ENCODE measurements around the gene TNIK. TPM values are rescaled to one million over a fixed set of nuclear protein-coding genes. Genes with fewer than 3 reads are reported as not detected.

Gene TNIK
- polyA plus RNA-seq, 1 donor from 2014 or later: 19.3 TPM

DNA sequence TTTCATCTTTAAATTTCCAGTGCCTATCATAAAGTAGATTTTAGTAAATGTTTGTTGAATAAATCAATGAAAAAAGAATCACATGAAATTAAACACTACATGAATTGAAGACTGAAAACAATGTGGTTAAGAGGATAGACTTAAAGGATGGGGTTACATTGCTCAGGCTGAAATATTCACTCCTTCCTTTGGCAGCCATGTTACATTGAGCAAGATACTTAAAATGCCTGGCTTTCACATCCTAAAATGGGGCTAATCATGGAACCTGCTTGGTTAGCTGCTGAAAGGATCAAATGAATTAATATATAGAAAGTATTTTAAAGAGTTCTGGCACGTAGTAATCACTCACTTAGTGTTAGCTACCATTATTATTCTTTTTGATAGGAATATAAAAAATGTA, 236.8 kb downstream of the TNIK start:
- H3K79me2 ChIP-seq (replicated peaks; ENCODE audit: insufficient read depth, low read length): no peaks in the 10 kb centered on the region
- no peaks in the 10 kb centered on the region for H3F3A ChIP-seq (ENCODE audit: insufficient read depth, low read length, poor library complexity, severe bottlenecking)
- no peak for TF ChIP-seq POLR2AphosphoS5 (IDR thresholded peaks at IDR 0.05)
- TF ChIP-seq SMC3 (conservative IDR thresholded peaks at IDR 0.05; ENCODE audit: poor library complexity): no peak
- H3K9me3 ChIP-seq (ENCODE audit: low read length): no peaks in the 10 kb centered on the region
- no peaks in the 10 kb centered on the region for H3K36me3 ChIP-seq (ENCODE audit: insufficient read depth, low read length)
- H3K9ac ChIP-seq (ENCODE audit: low read length): no peak overlapping the region
- no peaks in the 10 kb centered on the region for H3K27me3 ChIP-seq (ENCODE audit: insufficient read depth, low read depth, low read length)
- no peak overlapping the region for H3K4me2 ChIP-seq (ENCODE audit: low read length)
- no peaks in the 10 kb centered on the region for H3K9me2 ChIP-seq (ENCODE audit: insufficient read depth, low read length)
- H4K20me1 ChIP-seq (ENCODE audit: insufficient read depth): no peaks in the 10 kb centered on the region
- H2AFZ ChIP-seq (ENCODE audit: low read depth, low read length): no peak overlapping the region
- no peak overlapping the region for H3K4me3 ChIP-seq (ENCODE audit: low read length)
- H3K27ac ChIP-seq (ENCODE audit: low read length): no peak overlapping the region

DNA sequence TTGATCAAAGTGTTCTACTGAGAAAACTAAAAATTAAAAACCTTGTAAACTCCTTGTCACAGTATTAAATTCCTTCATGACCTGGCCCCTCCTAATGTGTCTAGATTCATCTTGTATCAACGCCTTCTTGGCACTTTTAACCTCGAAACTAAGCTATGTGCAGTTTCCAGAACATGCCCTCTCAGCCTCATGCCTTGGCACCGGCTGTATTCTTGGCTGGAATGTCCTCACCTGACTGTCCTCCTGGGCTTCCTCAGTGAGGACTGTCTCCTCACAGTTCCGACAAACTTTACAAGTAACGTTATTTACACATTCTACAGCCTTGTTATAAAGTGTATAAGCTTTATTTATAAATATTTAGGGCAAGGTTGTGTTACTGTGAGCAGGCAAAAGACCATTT, 237.2 kb downstream of the TNIK start:
- no peak for TF ChIP-seq EP300 (conservative IDR thresholded peaks at IDR 0.05; ENCODE audit: poor library complexity, severe bottlenecking)
- no peak for TF ChIP-seq POLR2AphosphoS5 (IDR thresholded peaks at IDR 0.05)
- TF ChIP-seq, protein P1, sequence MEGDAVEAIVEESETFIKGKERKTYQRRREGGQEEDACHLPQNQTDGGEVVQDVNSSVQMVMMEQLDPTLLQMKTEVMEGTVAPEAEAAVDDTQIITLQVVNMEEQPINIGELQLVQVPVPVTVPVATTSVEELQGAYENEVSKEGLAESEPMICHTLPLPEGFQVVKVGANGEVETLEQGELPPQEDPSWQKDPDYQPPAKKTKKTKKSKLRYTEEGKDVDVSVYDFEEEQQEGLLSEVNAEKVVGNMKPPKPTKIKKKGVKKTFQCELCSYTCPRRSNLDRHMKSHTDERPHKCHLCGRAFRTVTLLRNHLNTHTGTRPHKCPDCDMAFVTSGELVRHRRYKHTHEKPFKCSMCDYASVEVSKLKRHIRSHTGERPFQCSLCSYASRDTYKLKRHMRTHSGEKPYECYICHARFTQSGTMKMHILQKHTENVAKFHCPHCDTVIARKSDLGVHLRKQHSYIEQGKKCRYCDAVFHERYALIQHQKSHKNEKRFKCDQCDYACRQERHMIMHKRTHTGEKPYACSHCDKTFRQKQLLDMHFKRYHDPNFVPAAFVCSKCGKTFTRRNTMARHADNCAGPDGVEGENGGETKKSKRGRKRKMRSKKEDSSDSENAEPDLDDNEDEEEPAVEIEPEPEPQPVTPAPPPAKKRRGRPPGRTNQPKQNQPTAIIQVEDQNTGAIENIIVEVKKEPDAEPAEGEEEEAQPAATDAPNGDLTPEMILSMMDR (IDR thresholded peaks at IDR 0.05; ENCODE audit: poor library complexity, severe bottlenecking): no peak
- H4K20me1 ChIP-seq (ENCODE audit: insufficient read depth): no peaks in the 10 kb centered on the region
- H3F3A ChIP-seq (ENCODE audit: insufficient read depth, low read length, poor library complexity, severe bottlenecking): no peaks in the 10 kb centered on the region
- no peaks in the 10 kb centered on the region for H3K9me3 ChIP-seq (ENCODE audit: low read length)
- no peak overlapping the region for H3K4me2 ChIP-seq (ENCODE audit: low read length)
- H3K9ac ChIP-seq (ENCODE audit: low read length): no peak overlapping the region
- no peaks in the 10 kb centered on the region for H3K36me3 ChIP-seq (ENCODE audit: insufficient read depth, low read length)
- no peaks in the 10 kb centered on the region for H3K27me3 ChIP-seq (ENCODE audit: insufficient read depth, low read depth, low read length)
- H2AFZ ChIP-seq (ENCODE audit: low read depth, low read length): no peak overlapping the region
- H3K79me2 ChIP-seq (replicated peaks; ENCODE audit: insufficient read depth, low read length): no peaks in the 10 kb centered on the region
- H3K4me3 ChIP-seq (ENCODE audit: low read length): no peak overlapping the region
- H3K9me2 ChIP-seq (ENCODE audit: insufficient read depth, low read length): no peaks in the 10 kb centered on the region
- no peak overlapping the region for H3K27ac ChIP-seq (ENCODE audit: low read length)

DNA sequence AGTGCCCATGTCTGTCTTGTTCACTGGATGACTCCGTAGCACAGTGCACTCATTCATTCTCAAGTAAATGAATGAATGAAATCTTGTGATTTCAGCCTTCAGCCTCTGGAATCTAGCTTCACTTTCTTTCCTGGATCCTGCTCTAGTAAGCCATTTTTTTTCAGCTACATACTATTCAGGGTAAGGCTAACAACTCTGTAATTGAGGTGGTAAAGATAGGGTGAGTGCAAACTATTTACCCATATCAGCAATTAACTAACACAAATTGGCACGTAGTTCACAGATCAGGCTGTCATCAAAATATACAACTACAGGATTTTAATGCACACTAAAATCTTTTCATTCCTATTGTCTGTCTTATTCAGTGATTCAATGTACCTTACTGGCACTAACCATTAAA, 238.6 kb downstream of the TNIK start:
- H3K36me3 ChIP-seq (ENCODE audit: insufficient read depth, low read length): no peaks in the 10 kb centered on the region
- H3F3A ChIP-seq (ENCODE audit: insufficient read depth, low read length, poor library complexity, severe bottlenecking): no peaks in the 10 kb centered on the region
- H4K20me1 ChIP-seq (ENCODE audit: insufficient read depth): no peaks in the 10 kb centered on the region
- no peak overlapping the region for H3K9ac ChIP-seq (ENCODE audit: low read length)
- H2AFZ ChIP-seq (ENCODE audit: low read depth, low read length): no peak overlapping the region
- H3K27me3 ChIP-seq (ENCODE audit: insufficient read depth, low read depth, low read length): no peaks in the 10 kb centered on the region
- no peak overlapping the region for H3K4me3 ChIP-seq (ENCODE audit: low read length)
- H3K9me3 ChIP-seq (ENCODE audit: low read length): no peaks in the 10 kb centered on the region
- H3K9me2 ChIP-seq (ENCODE audit: insufficient read depth, low read length): no peaks in the 10 kb centered on the region
- H3K27ac ChIP-seq (ENCODE audit: low read length): no peak overlapping the region
- no peak overlapping the region for H3K4me2 ChIP-seq (ENCODE audit: low read length)
- no peaks in the 10 kb centered on the region for H3K79me2 ChIP-seq (replicated peaks; ENCODE audit: insufficient read depth, low read length)
- TF ChIP-seq EZH2 (IDR thresholded peaks at IDR 0.05; ENCODE audit: borderline replicate concordance, insufficient read depth, low read length, poor library complexity, severe bottlenecking) (no peak), RAD21 (conservative IDR thresholded peaks at IDR 0.05) (no peak), MXI1 (conservative IDR thresholded peaks at IDR 0.05; ENCODE audit: poor library complexity, severe bottlenecking) (no peak), SMC3 (conservative IDR thresholded peaks at IDR 0.05; ENCODE audit: poor library complexity) (no peak), EP300 (conservative IDR thresholded peaks at IDR 0.05; ENCODE audit: poor library complexity, severe bottlenecking) (no peak), POLR2AphosphoS5 (IDR thresholded peaks at IDR 0.05) (no peak), TAF1 (IDR thresholded peaks at IDR 0.05; ENCODE audit: low read depth) (no peak)
- TF ChIP-seq, protein P2, sequence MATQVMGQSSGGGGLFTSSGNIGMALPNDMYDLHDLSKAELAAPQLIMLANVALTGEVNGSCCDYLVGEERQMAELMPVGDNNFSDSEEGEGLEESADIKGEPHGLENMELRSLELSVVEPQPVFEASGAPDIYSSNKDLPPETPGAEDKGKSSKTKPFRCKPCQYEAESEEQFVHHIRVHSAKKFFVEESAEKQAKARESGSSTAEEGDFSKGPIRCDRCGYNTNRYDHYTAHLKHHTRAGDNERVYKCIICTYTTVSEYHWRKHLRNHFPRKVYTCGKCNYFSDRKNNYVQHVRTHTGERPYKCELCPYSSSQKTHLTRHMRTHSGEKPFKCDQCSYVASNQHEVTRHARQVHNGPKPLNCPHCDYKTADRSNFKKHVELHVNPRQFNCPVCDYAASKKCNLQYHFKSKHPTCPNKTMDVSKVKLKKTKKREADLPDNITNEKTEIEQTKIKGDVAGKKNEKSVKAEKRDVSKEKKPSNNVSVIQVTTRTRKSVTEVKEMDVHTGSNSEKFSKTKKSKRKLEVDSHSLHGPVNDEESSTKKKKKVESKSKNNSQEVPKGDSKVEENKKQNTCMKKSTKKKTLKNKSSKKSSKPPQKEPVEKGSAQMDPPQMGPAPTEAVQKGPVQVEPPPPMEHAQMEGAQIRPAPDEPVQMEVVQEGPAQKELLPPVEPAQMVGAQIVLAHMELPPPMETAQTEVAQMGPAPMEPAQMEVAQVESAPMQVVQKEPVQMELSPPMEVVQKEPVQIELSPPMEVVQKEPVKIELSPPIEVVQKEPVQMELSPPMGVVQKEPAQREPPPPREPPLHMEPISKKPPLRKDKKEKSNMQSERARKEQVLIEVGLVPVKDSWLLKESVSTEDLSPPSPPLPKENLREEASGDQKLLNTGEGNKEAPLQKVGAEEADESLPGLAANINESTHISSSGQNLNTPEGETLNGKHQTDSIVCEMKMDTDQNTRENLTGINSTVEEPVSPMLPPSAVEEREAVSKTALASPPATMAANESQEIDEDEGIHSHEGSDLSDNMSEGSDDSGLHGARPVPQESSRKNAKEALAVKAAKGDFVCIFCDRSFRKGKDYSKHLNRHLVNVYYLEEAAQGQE (IDR thresholded peaks at IDR 0.05; ENCODE audit: borderline replicate concordance): no peak
- TF ChIP-seq, protein P1 (IDR thresholded peaks at IDR 0.05; ENCODE audit: poor library complexity, severe bottlenecking): no peak
